GM12878 (cell line): ENCODE results near the gene CCDC57. TPM values are rescaled to one million over a fixed set of nuclear protein-coding genes. Genes with fewer than 3 reads are reported as not detected.

Experiments
- ATAC-seq: fragments of 200-7000 bp; cut with Tn5 transposase; 3 replicates; pipeline ENCODE4 v1.9.1; 2020; ENCODE audit warnings: mild to moderate bottlenecking, moderate library complexity
- BruUV-seq: library from RNA; stranded (reverse); fragments of 400-500 nt; replicated peaks from 2 replicates; lab custom pipeline; 2021; lab: Mats Ljungman, UMichigan
- CTCF ChIA-PET: fragments of 300-600 bp; sonication (Branson Sonifier 250); formaldehyde crosslinking; extraction: SDS; loops from one replicate; lab custom pipeline; 2021; ENCODE audit warnings: inconsistent platforms; lab: Yijun Ruan, JAX
- POLR2A ChIA-PET: fragments of 350-600 bp; formaldehyde crosslinking; extraction: SDS; loops from one replicate; lab custom pipeline; 2021; ENCODE audit warnings: inconsistent platforms; lab: Charles Lee
- RAD21 ChIA-PET: fragments of 300-600 bp; sonication (Branson Sonifier 250); formaldehyde crosslinking; loops from one replicate; lab custom pipeline; 2023; ENCODE audit warnings: antibody characterized with exemption; ENCODE audit not compliant: unreplicated experiment; lab: Charles Lee
- SMC1A ChIA-PET: fragments of 300-600 bp; sonication (Branson Sonifier 250); formaldehyde crosslinking; loops from one replicate; lab custom pipeline; 2023; ENCODE audit not compliant: unreplicated experiment, uncharacterized antibody; lab: Charles Lee
- DNase-seq: peaks from one replicate; pipeline ENCODE4 v3.0.0-alpha.2; 2011; ENCODE audit warnings: low read depth, low spot score
- FAIRE-seq: peaks from 3 replicates; lab custom pipeline; 2011; peaks lifted over from hg19 to GRCh38; lab: Jason Lieb, UNC
- H2AFZ ChIP-seq: 2 replicates; pipeline ENCODE4 v1.6.0; 2011; ENCODE audit warnings: low read depth, low read length, control low read depth; ENCODE audit not compliant: control insufficient read depth
- H3K27ac ChIP-seq: 2 replicates; pipeline ENCODE4 v1.5.1; 2011; ENCODE audit warnings: control low read depth; ENCODE audit not compliant: control insufficient read depth, insufficient read depth
- H3K27me3 ChIP-seq, 2 experiments: replicated peaks in 1 of 2; 2 replicates each; pipeline versions ENCODE4 v1.6.0 to v1.6.1; 2011; ENCODE audit warnings: low read length in 1 of 2; ENCODE audit not compliant: control insufficient read depth in 2 of 2, insufficient read depth in 2 of 2
- H3K36me3 ChIP-seq, 2 experiments: 2 replicates each; pipeline ENCODE4 v1.5.1; 2011; ENCODE audit warnings: low read length in 1 of 2; ENCODE audit not compliant: control insufficient read depth in 2 of 2, insufficient read depth in 2 of 2
- H3K4me1 ChIP-seq: 2 replicates; pipeline ENCODE4 v1.6.1; 2011; ENCODE audit warnings: mild to moderate bottlenecking, low read length, moderate library complexity, mixed read lengths; ENCODE audit not compliant: control insufficient read depth, insufficient read depth
- H3K4me2 ChIP-seq: 2 replicates; pipeline ENCODE4 v1.6.0; 2011; ENCODE audit warnings: control low read depth; ENCODE audit not compliant: control insufficient read depth, insufficient read depth
- H3K4me3 ChIP-seq: fragments of 200-600 bp; sonication (generic); 2 replicates; pipeline ENCODE4 v1.5.1; 2016
- H3K79me2 ChIP-seq: 2 replicates; pipeline ENCODE4 v1.6.0; 2011; ENCODE audit warnings: low read length; ENCODE audit not compliant: control insufficient read depth, insufficient read depth
- H3K9ac ChIP-seq: 2 replicates; pipeline ENCODE4 v1.8.0; 2011; ENCODE audit warnings: low read length, control low read depth, mixed read lengths; ENCODE audit not compliant: control insufficient read depth, insufficient read depth
- H3K9me3 ChIP-seq: replicated peaks from 3 replicates; pipeline ENCODE4 v1.5.1; 2011; ENCODE audit warnings: mild to moderate bottlenecking, low read length; ENCODE audit not compliant: control insufficient read depth, insufficient read depth
- H4K20me1 ChIP-seq: 2 replicates; pipeline ENCODE4 v1.6.0; 2011; ENCODE audit not compliant: control insufficient read depth, insufficient read depth
- BHLHE40 ChIP-seq, 2 experiments: fragments of 450-650 bp in 1 of 2; IDR thresholded peaks; 2 replicates each; pipeline ENCODE4 v1.6.1; 2011 to 2017; ENCODE audit warnings: low read depth in 2 of 2, borderline replicate concordance in 1 of 2, improper control_type of control experiment in 1 of 2, low read length in 1 of 2, mild to moderate bottlenecking in 1 of 2
- EED ChIP-seq: sonication (generic); IDR thresholded peaks from 2 replicates; pipeline ENCODE4 v1.6.1; 2016; ENCODE audit warnings: antibody characterized with exemption, low read depth
- HDAC2 ChIP-seq: fragments of 200-600 bp; sonication (generic); IDR thresholded peaks from 2 replicates; pipeline ENCODE4 v1.6.1; 2017
- POLR2A ChIP-seq: IDR thresholded peaks from 2 replicates; pipeline ENCODE4 v1.6.1; 2011; ENCODE audit warnings: low read depth, mild to moderate bottlenecking, low read length
- SREBF2 ChIP-seq: IDR thresholded peaks from 2 replicates; pipeline ENCODE4 v1.6.1; 2012; ENCODE audit warnings: mild to moderate bottlenecking, low read length
- WGBS: methylation state at CpG from one replicate; pipeline ENCODE4 v1.1.6; 2016; ENCODE audit warnings: low lambda C conversion rate; ENCODE audit not compliant: insufficient replicate concordance, insufficient coverage; ENCODE audit errors: missing lambda C conversion rate; 5-methylcytosine and 5-hydroxymethylcytosine counted together
- in situ Hi-C: fragments of 300-500 bp; cut with MboI; formaldehyde crosslinking; loops from 9 replicates; pipeline ENCODE4 v1.14.3; 2018; ENCODE audit warnings: mixed read lengths
- intact Hi-C: fragments of 100-400 bp; cut with micrococcal nuclease; formaldehyde crosslinking; loops from one replicate; pipeline ENCODE4 v1.14.2; 2022; ENCODE audit not compliant: unreplicated experiment
- polyA plus RNA-seq, 11 experiments: library from polyadenylated mRNA; depleted of rRNA in 4 of 11; unstranded in 6 of 11; stranded (reverse) in 5 of 11; fragments of >200 nt; fragmentation: Nextera tagmentation in 4 of 11; fragmentation: Illumina TruSeq in 1 of 11; extraction: Ambion mirVana in 4 of 11; extraction: Trizol in 1 of 11; gene quantifications; 1 replicate in 1 of 11; 2 replicates in 10 of 11; pipeline versions ENCODE4 v1.2.1 to v1.2.3, GENCODE V29; 2011 to 2016; ENCODE audit warnings: inconsistent platforms in 2 of 11, missing spikeins in 2 of 11, low read depth in 1 of 11
- total RNA-seq, 4 experiments: library from RNA; depleted of rRNA in 3 of 4; stranded (reverse); fragments of >200 nt in 3 of 4; fragmentation: Illumina TruSeq in 1 of 4; extraction: Trizol in 1 of 4; gene quantifications; 2 replicates each; pipeline versions ENCODE4 v1.2.1 to v1.2.3, GENCODE V29; 2013 to 2021
- TF ChIP-seq, protein P1 (sequence below): fragments of 450-650 bp; formaldehyde crosslinking; IDR thresholded peaks from 2 replicates; pipeline ENCODE4 v1.5.0; 2022; ENCODE audit warnings: mild to moderate bottlenecking, missing genetic modification characterization

CCDC57 gene
- total and polyA plus RNA-seq, 10 of the 15 experiments (the other 5 are each of a cell fraction or from before 2014, with no cell fraction given): 5.4 to 123 (median 45.8) TPM

DNA sequence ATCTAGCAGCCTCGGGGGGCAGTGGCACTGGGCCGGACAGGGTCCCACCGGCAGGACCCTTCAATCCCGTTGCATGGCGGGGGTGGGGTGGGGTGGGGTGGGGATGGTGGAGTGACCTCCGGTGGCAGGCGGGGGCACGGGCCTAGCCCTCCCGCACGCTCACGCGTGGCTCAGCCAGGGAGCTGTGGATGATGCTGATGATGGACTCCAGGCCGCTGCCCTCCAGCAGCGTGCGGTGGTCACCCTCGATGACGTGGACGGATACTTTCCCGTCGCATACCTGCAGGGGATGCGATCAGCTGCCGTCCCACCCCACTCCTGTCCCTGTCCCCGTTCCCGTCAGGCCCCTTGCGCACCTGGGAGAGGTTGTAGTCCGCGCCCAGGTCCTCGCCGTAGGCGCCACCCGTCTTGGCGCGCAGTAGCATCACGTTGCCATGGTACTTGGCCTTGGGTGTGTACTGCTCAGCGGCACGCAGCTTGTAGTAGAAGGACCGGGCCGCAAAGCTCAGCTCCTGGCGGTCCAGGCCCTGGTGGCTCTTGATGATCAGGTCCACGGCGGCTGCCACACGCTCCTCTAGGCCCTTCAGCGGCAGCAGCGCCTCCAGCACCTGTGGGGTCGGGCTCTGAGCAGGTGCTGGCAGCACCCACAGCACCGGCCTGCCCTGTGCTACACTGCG lies 133.5 kb downstream of the CCDC57 start:
- TF ChIP-seq POLR2A (peak; percentile 63; the same call in 1 of the 2 replicates), SREBF2 (no peak), BHLHE40 (IDR thresholded peaks at IDR 0.05; ENCODE audit: borderline replicate concordance in 1 of 2, low read depth in 2 of 2, low read length in 1 of 2) (no peak), HDAC2 (no peak), EED (no peak)
- TF ChIP-seq, protein P1, sequence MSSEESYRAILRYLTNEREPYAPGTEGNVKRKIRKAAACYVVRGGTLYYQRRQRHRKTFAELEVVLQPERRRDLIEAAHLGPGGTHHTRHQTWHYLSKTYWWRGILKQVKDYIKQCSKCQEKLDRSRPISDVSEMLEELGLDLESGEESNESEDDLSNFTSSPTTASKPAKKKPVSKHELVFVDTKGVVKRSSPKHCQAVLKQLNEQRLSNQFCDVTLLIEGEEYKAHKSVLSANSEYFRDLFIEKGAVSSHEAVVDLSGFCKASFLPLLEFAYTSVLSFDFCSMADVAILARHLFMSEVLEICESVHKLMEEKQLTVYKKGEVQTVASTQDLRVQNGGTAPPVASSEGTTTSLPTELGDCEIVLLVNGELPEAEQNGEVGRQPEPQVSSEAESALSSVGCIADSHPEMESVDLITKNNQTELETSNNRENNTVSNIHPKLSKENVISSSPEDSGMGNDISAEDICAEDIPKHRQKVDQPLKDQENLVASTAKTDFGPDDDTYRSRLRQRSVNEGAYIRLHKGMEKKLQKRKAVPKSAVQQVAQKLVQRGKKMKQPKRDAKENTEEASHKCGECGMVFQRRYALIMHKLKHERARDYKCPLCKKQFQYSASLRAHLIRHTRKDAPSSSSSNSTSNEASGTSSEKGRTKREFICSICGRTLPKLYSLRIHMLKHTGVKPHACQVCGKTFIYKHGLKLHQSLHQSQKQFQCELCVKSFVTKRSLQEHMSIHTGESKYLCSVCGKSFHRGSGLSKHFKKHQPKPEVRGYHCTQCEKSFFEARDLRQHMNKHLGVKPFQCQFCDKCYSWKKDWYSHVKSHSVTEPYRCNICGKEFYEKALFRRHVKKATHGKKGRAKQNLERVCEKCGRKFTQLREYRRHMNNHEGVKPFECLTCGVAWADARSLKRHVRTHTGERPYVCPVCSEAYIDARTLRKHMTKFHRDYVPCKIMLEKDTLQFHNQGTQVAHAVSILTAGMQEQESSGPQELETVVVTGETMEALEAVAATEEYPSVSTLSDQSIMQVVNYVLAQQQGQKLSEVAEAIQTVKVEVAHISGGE (CRISPR knock-in tag): no peak
- intact Hi-C loops: no loop called here
- SMC1A ChIA-PET: no interaction called here
- 99% methylated on average over 37 of the region's 47 CpGs for WGBS
- FAIRE-seq (no peak), DNase-seq (no peak), ATAC-seq (no peak)
- POLR2A ChIA-PET: no interaction called here
- no peaks in the 10 kb centered on the region for H3K9me3 ChIP-seq
- H3K4me2 ChIP-seq: no peak overlapping the region
- no peak overlapping the region for H3K4me3 ChIP-seq
- H3K27ac ChIP-seq: no peak overlapping the region
- H3K9ac ChIP-seq: no peak overlapping the region
- CTCF ChIA-PET: no interaction called here
- no peaks in the 10 kb centered on the region for H3K27me3 ChIP-seq
- H3K79me2 ChIP-seq: no peaks in the 10 kb centered on the region
- H3K4me1 ChIP-seq: no peaks in the 10 kb centered on the region
- BruUV-seq: no TSS peak
- no peaks in the 10 kb centered on the region for H4K20me1 ChIP-seq
- H3K36me3 ChIP-seq: peaks cover 11 to 43% of the 10 kb centered on the region in 2 experiments; a peak in 3 of 4 replicates
- H2AFZ ChIP-seq: no peak overlapping the region
- RAD21 ChIA-PET: no interaction called here
- in situ Hi-C loops: no loop called here
